Endothelial cell of umbilical vein (primary cell): ENCODE measurements around the gene SEC22A. TPM values are rescaled to one million over a fixed set of nuclear protein-coding genes. Genes with fewer than 3 reads are reported as not detected.

Source experiments
- BruUV-seq: library from RNA; stranded (reverse); fragments of 400-500 nt; replicated peaks from 2 replicates; lab custom pipeline; 2021; lab: Mats Ljungman, UMichigan
- CTCF ChIA-PET: fragments of 300-600, 350-600 bp; sonication (Branson Sonifier 250); formaldehyde crosslinking; loops from one replicate; lab custom pipeline; 2021; ENCODE audit warnings: antibody characterized with exemption, inconsistent platforms; lab: Charles Lee
- POLR2A ChIA-PET: fragments of 300-600, 350-600 bp; sonication (Branson Sonifier 250); formaldehyde crosslinking; loops from one replicate; lab custom pipeline; 2021; ENCODE audit warnings: antibody characterized with exemption, inconsistent platforms; lab: Charles Lee
- DNase-seq: peaks from one replicate; pipeline ENCODE4 v3.0.0-alpha.2; 2011; ENCODE audit warnings: low read depth, low spot score
- FAIRE-seq: peaks from 2 replicates; lab custom pipeline; 2011; peaks lifted over from hg19 to GRCh38; lab: Jason Lieb, UNC
- H2AFZ ChIP-seq: 2 replicates; pipeline ENCODE4 v1.6.0; 2012; ENCODE audit warnings: low read depth, low read length, control low read depth, inconsistent platforms
- H3K27ac ChIP-seq: 2 replicates; pipeline ENCODE4 v1.5.1; 2011; ENCODE audit warnings: low read depth, mild to moderate bottlenecking, control low read depth, low read length, moderate library complexity; ENCODE audit not compliant: insufficient read depth
- H3K27me3 ChIP-seq, 2 experiments: 2 replicates each; pipeline versions ENCODE4 v1.6.0 to v1.6.1; 2011; ENCODE audit warnings: low read length in 2 of 2, mixed read lengths in 1 of 2; ENCODE audit not compliant: control insufficient read depth in 2 of 2, insufficient read depth in 2 of 2
- H3K36me3 ChIP-seq, 2 experiments: 2 replicates in 1 of 2; 3 replicates in 1 of 2; pipeline ENCODE4 v1.5.1; 2011; ENCODE audit warnings: low read length in 2 of 2, mild to moderate bottlenecking in 1 of 2, moderate library complexity in 1 of 2; ENCODE audit not compliant: control insufficient read depth in 2 of 2, insufficient read depth in 2 of 2; ENCODE audit errors: extremely low read depth in 1 of 2
- H3K4me1 ChIP-seq: 3 replicates; pipeline ENCODE4 v1.5.1; 2011; ENCODE audit warnings: mild to moderate bottlenecking, low read length; ENCODE audit not compliant: control insufficient read depth, insufficient read depth; ENCODE audit errors: extremely low read depth
- H3K4me2 ChIP-seq: 2 replicates; pipeline ENCODE4 v1.6.1; 2011; ENCODE audit warnings: low read length, control low read depth, mixed read lengths; ENCODE audit not compliant: insufficient read depth
- H3K4me3 ChIP-seq, 3 experiments: fragments of 200-600 bp in 1 of 3; sonication (generic), shearing (Covaris generic) in 1 of 3; replicated peaks in 1 of 3; 2 replicates each; pipeline ENCODE4 v1.5.1; 2011 to 2016; ENCODE audit warnings: control low read depth in 3 of 3, low read length in 3 of 3, mild to moderate bottlenecking in 2 of 3, inconsistent platforms in 1 of 3, low read depth in 1 of 3, moderate library complexity in 1 of 3; ENCODE audit not compliant: insufficient read depth in 1 of 3
- H3K79me2 ChIP-seq: 2 replicates; pipeline ENCODE4 v1.6.0; 2012; ENCODE audit warnings: low read length, inconsistent platforms; ENCODE audit not compliant: control insufficient read depth, insufficient read depth
- H3K9ac ChIP-seq: replicated peaks from 2 replicates; pipeline ENCODE3; 2011; ENCODE audit warnings: low read length, control low read depth; ENCODE audit not compliant: insufficient read depth; ENCODE audit errors: extremely low read depth
- H3K9me1 ChIP-seq: replicated peaks from 3 replicates; pipeline ENCODE4 v1.6.0; 2011; ENCODE audit warnings: mild to moderate bottlenecking, low read length; ENCODE audit not compliant: control insufficient read depth, insufficient read depth; ENCODE audit errors: extremely low read depth
- H3K9me3 ChIP-seq: replicated peaks from 2 replicates; pipeline ENCODE4 v1.5.1; 2012; ENCODE audit warnings: low read length, inconsistent platforms; ENCODE audit not compliant: control insufficient read depth, insufficient read depth
- H4K20me1 ChIP-seq: replicated peaks from 2 replicates; pipeline ENCODE3; 2011; ENCODE audit warnings: mild to moderate bottlenecking, low read length; ENCODE audit not compliant: control insufficient read depth, insufficient read depth; ENCODE audit errors: extremely low read depth
- EZH2 ChIP-seq: IDR thresholded peaks from 2 replicates; pipeline ENCODE4 v1.6.1; 2012; ENCODE audit warnings: borderline replicate concordance, low read depth, mild to moderate bottlenecking, moderate library complexity, low read length, inconsistent platforms; ENCODE audit not compliant: severe bottlenecking
- FOS ChIP-seq: IDR thresholded peaks from 2 replicates; pipeline ENCODE4 v1.6.1; 2011; ENCODE audit warnings: mild to moderate bottlenecking, low read length, moderate library complexity, borderline replicate concordance; ENCODE audit not compliant: insufficient read depth
- GATA2 ChIP-seq: IDR thresholded peaks from 2 replicates; pipeline ENCODE4 v1.7.0; 2011; ENCODE audit warnings: low read depth, mild to moderate bottlenecking, moderate library complexity, mixed read lengths, low read length; ENCODE audit not compliant: insufficient read length, insufficient read depth
- JUN ChIP-seq: IDR thresholded peaks from 2 replicates; pipeline ENCODE4 v1.6.1; 2011; ENCODE audit warnings: borderline replicate concordance, low read depth; ENCODE audit not compliant: insufficient read length, insufficient read depth
- MYC ChIP-seq: IDR thresholded peaks from one replicate; pipeline ENCODE4 v1.6.1; 2011; ENCODE audit warnings: mild to moderate bottlenecking, low read depth, low read length
- POLR2A ChIP-seq: IDR thresholded peaks from 2 replicates; pipeline ENCODE4 v1.6.1; 2012; ENCODE audit warnings: low read depth, mild to moderate bottlenecking, control low read depth, low read length
- POLR2AphosphoS5 ChIP-seq: IDR thresholded peaks from 2 replicates; pipeline ENCODE4 v1.6.1; 2012; ENCODE audit warnings: low read depth, mild to moderate bottlenecking, control low read depth, low read length, moderate library complexity; ENCODE audit not compliant: insufficient read depth
- dilution Hi-C: fragments of 300-500 bp; cut with MboI; formaldehyde crosslinking; loops from one replicate; pipeline ENCODE4 v1.15.0; 2019; ENCODE audit warnings: low sequenced_read_pairs; ENCODE audit not compliant: extremely low pct_ligation_motif_present
- intact Hi-C: fragments of 100-400 bp; cut with micrococcal nuclease; formaldehyde crosslinking; loops from one replicate; pipeline ENCODE4 v1.10.0; 2022
- polyA plus RNA-seq, 4 experiments: library from polyadenylated mRNA; depleted of rRNA in 3 of 4; stranded (reverse) in 3 of 4; unstranded in 1 of 4; fragments of >200 nt; gene quantifications; 2 replicates each; pipeline versions ENCODE4 v1.2.1 to v1.2.3, GENCODE V29; 2011 to 2012; ENCODE audit warnings: missing spikeins in 1 of 4
- total RNA-seq: library from RNA; stranded (reverse); gene quantifications from 2 replicates; pipeline ENCODE4 v1.2.3, GENCODE V29; 2021
- TF ChIP-seq, protein P1 (sequence below), 2 donors: IDR thresholded peaks; 1 replicate in 1 of 2; 2 replicates in 1 of 2; pipeline ENCODE4 v1.5.1; 2011; ENCODE audit warnings: low read length in 2 of 2, mild to moderate bottlenecking in 2 of 2, moderate library complexity in 2 of 2, control low read depth in 1 of 2, inconsistent platforms in 1 of 2, low read depth in 1 of 2; ENCODE audit not compliant: insufficient read depth in 1 of 2; ENCODE audit errors: extremely low read depth in 1 of 2
- TF ChIP-seq, protein P2 (sequence below): IDR thresholded peaks from 2 replicates; pipeline ENCODE4 v1.6.1; 2011; ENCODE audit not compliant: insufficient read depth, insufficient read length

Gene SEC22A
- total and polyA plus RNA-seq, 2 donors (not counting 3 experiments of a cell fraction or from before 2014, with no cell fraction given), result 20.1 to 26.8 TPM

DNA sequence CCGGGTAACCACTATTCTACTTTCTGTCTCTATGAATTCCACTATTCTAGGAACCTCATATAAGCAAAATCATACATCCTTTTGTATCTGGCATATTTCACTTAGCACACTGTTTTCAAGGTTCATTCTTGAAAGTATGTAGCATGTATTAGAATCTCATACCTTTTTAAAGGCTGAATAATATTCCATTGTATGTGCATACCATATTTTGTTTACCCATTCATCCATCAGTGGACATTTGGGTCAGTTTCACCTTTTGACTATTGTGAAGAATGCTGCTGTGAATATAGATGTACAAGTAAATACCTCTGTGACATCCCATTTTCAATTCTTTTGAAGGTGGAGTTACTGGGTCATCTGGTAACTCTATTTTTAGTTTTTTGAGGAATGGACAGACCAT lies 36.6 kb upstream of the SEC22A start:
- no peaks in the 10 kb centered on the region for H4K20me1 ChIP-seq
- intact Hi-C loops (no loop called here), dilution Hi-C loops (no loop called here)
- DNase-seq, result no peak
- TF ChIP-seq POLR2AphosphoS5, result no peak
- no TSS peak for BruUV-seq
- ChIA-PET CTCF (no interaction called here), POLR2A (no interaction called here)
- no peaks in the 10 kb centered on the region for H3K9me1 ChIP-seq
- H2AFZ ChIP-seq, result no peak overlapping the region
- H3K4me2 ChIP-seq, result no peak overlapping the region
- H3K9ac ChIP-seq, result no peak overlapping the region
- no peaks in the 10 kb centered on the region for H3K79me2 ChIP-seq
- H3K9me3 ChIP-seq, result no peaks in the 10 kb centered on the region
- no peak overlapping the region for H3K4me3 ChIP-seq
- H3K27ac ChIP-seq, result no peak overlapping the region
- FAIRE-seq, result no peak
- H3K27me3 ChIP-seq, result no peaks in the 10 kb centered on the region
- no peaks in the 10 kb centered on the region for H3K4me1 ChIP-seq
- peaks cover 15 to 25% of the 10 kb centered on the region in 2 experiments for H3K36me3 ChIP-seq

DNA sequence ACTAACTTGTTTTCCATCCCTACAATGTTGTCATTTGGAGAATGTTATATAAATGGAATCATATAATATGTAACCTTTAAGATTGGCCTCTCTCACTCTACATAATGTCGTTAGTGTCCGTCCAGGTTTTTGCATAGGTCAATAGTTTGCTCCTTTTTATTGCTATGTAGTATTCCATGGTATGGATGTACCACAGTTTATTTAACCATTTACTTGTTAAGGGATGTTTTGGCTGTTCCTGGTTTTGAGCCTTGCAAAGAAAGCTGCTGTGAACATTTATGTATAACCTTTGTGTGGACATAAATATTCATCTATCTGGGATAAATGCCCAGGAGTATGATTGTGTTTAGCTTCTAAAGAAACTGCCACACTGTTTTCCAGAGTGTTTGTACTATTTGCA lies 34.1 kb upstream of the SEC22A start:
- dilution Hi-C loops (no loop called here), intact Hi-C loops (no loop called here)
- no peaks in the 10 kb centered on the region for H3K79me2 ChIP-seq
- no peaks in the 10 kb centered on the region for H3K9me3 ChIP-seq
- no peak overlapping the region for H3K4me2 ChIP-seq
- no peak overlapping the region for H3K27ac ChIP-seq
- H3K4me3 ChIP-seq, result no peak overlapping the region
- no peak for DNase-seq
- H3K4me1 ChIP-seq, result no peaks in the 10 kb centered on the region
- no peaks in the 10 kb centered on the region for H3K9me1 ChIP-seq
- TF ChIP-seq MYC, result no peak
- TF ChIP-seq, protein P1, sequence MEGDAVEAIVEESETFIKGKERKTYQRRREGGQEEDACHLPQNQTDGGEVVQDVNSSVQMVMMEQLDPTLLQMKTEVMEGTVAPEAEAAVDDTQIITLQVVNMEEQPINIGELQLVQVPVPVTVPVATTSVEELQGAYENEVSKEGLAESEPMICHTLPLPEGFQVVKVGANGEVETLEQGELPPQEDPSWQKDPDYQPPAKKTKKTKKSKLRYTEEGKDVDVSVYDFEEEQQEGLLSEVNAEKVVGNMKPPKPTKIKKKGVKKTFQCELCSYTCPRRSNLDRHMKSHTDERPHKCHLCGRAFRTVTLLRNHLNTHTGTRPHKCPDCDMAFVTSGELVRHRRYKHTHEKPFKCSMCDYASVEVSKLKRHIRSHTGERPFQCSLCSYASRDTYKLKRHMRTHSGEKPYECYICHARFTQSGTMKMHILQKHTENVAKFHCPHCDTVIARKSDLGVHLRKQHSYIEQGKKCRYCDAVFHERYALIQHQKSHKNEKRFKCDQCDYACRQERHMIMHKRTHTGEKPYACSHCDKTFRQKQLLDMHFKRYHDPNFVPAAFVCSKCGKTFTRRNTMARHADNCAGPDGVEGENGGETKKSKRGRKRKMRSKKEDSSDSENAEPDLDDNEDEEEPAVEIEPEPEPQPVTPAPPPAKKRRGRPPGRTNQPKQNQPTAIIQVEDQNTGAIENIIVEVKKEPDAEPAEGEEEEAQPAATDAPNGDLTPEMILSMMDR (IDR thresholded peaks at IDR 0.05; ENCODE audit: extremely low read depth in 1 of 2, insufficient read depth in 1 of 2, low read depth in 1 of 2, low read length in 2 of 2), result no peak
- no peak for TF ChIP-seq EZH2
- TF ChIP-seq, protein P2, sequence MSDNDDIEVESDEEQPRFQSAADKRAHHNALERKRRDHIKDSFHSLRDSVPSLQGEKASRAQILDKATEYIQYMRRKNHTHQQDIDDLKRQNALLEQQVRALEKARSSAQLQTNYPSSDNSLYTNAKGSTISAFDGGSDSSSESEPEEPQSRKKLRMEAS, result no peak
- TF ChIP-seq POLR2AphosphoS5, result no peak
- no peak for TF ChIP-seq POLR2A
- TF ChIP-seq GATA2, result no peak
- TF ChIP-seq JUN, result no peak
- no peak for TF ChIP-seq FOS
- FAIRE-seq, result no peak
- no TSS peak for BruUV-seq
- no peak overlapping the region for H3K9ac ChIP-seq
- H3K27me3 ChIP-seq, result no peaks in the 10 kb centered on the region
- H2AFZ ChIP-seq, result no peak overlapping the region
- H3K36me3 ChIP-seq, result peaks cover 10 to 14% of the 10 kb centered on the region in 2 experiments
- ChIA-PET POLR2A (no interaction called here), CTCF (interaction anchor here (0.6 to 1.1 kb wide), 3 partner anchors 9 to 120 kb away, joined by 3 read pairs; no protein-coding TSS in a partner anchor)
- no peaks in the 10 kb centered on the region for H4K20me1 ChIP-seq
